Activated T-cell treated with anti-CD3 and anti-CD28 coated beads, Interleukin-2, amount 50 U/mL, for 72 hours (primary cell): Measurements from ENCODE around the gene PTGDS. TPM values are rescaled to one million over a fixed set of nuclear protein-coding genes. Genes with fewer than 3 reads are reported as not detected.

Experiments
- ATAC-seq, 2 donors: fragments of 150-1000 bp; cut with Tn5 transposase; replicated peaks in 1 of 2; 2 replicates each; pipeline ENCODE4 v1.10.0; 2021; ENCODE audit warnings: moderate library complexity in 2 of 2, mild to moderate bottlenecking in 1 of 2
- DNase-seq, 2 donors: peaks; one replicate each; pipeline ENCODE4 v3.0.0; 2021 to 2022; ENCODE audit warnings: mixed read lengths in 1 of 2
- H3K27ac Mint-ChIP-seq: one replicate; pipeline ENCODE4 v1.8.0; 2022; ENCODE audit warnings: mild to moderate bottlenecking, moderate library complexity, mixed read lengths
- H3K27me3 Mint-ChIP-seq: one replicate; pipeline ENCODE4 v1.8.0; 2022; ENCODE audit warnings: low read depth, mixed read lengths
- H3K36me3 Mint-ChIP-seq, 2 donors: one replicate each; pipeline ENCODE4 v1.8.0; 2022; ENCODE audit warnings: mixed read lengths in 2 of 2, mild to moderate bottlenecking in 1 of 2; ENCODE audit not compliant: insufficient read depth in 2 of 2
- H3K4me1 Mint-ChIP-seq: one replicate; pipeline ENCODE4 v1.8.0; 2022; ENCODE audit warnings: low read depth, mixed read lengths
- H3K4me3 Mint-ChIP-seq, 2 donors: one replicate each; pipeline ENCODE4 v1.8.0; 2022; ENCODE audit warnings: mild to moderate bottlenecking in 2 of 2, mixed read lengths in 2 of 2, moderate library complexity in 2 of 2
- H3K9me3 Mint-ChIP-seq, 2 donors: one replicate each; pipeline ENCODE4 v1.8.0; 2022; ENCODE audit warnings: mixed read lengths in 2 of 2
- total RNA-seq, 2 donors: library from RNA; stranded (reverse); gene quantifications; one replicate each; pipeline ENCODE4 v1.2.3, GENCODE V29; 2022

The PTGDS gene
- total RNA-seq, 2 donors from 2014 or later = not detected

DNA sequence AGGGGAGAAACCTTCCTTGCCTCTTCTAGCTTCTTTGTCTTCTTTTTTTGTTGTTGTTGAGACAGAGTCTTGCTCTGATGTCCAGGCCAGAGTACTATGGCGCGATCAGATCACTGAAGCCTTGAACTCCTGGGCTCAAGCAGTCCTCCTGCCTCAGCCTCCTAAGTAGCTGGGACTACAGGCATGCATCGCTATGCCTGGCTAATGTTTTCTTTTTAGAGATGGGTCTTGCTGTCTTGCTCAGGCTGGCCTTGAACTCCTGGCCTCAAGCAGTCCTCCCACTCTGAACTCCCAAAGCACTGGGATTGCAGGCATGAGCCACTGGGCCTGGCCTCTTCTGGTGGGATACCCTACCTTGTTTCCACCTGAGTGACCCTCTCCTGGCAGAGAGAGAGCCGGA lies 11.6 kb downstream of the PTGDS start:
- H3K4me1 Mint-ChIP-seq = peaks cover 13% of the 10 kb centered on the region
- DNase-seq = no peak
- H3K27me3 Mint-ChIP-seq = peaks cover 10% of the 10 kb centered on the region
- no peaks in the 10 kb centered on the region for H3K36me3 Mint-ChIP-seq
- no peaks in the 10 kb centered on the region for H3K9me3 Mint-ChIP-seq
- H3K27ac Mint-ChIP-seq = no peak overlapping the region
- ATAC-seq = no peak
- no peak overlapping the region for H3K4me3 Mint-ChIP-seq

DNA sequence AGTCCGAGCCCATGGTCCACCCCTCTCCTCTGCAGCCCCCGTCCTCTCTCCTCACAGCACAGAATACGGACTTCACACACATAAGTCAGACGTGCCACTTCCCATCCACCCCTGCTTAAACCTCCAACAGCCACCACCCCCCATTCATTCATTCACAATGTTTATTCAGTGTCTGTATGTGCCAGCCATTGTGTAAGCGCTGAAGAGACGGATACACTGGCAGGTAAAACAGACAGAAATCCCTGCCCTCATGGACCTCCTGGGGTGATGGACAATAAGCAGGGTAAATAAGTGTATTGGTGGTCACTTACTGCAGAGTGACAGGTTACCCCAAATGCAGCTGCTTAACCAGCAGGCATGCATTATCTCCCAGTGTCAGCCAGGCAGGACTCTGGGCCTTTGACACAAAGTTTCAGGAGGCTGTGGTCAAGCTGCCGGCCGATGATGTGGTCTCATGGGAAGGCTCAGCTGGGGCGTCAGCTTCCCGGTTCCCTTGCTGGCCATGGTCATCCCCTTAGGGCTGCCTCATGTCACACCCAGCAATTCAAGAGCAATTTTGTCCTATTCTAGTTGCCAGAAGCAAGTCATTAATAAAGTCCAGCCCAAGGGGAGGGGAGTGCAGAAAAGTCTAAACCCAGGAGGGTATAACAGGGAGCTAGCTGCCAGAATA lies 13.1 kb downstream of the PTGDS start:
- peaks cover 5% of the 10 kb centered on the region for H3K27me3 Mint-ChIP-seq
- peaks cover 15% of the 10 kb centered on the region for H3K4me1 Mint-ChIP-seq
- peak overlapping the region in 1 of 2 donors; percentile 11 for H3K4me3 Mint-ChIP-seq
- ATAC-seq = no peak
- H3K36me3 Mint-ChIP-seq = no peaks in the 10 kb centered on the region
- peak overlapping the region; percentile 26 for H3K27ac Mint-ChIP-seq
- no peaks in the 10 kb centered on the region for H3K9me3 Mint-ChIP-seq
- no peak for DNase-seq

DNA sequence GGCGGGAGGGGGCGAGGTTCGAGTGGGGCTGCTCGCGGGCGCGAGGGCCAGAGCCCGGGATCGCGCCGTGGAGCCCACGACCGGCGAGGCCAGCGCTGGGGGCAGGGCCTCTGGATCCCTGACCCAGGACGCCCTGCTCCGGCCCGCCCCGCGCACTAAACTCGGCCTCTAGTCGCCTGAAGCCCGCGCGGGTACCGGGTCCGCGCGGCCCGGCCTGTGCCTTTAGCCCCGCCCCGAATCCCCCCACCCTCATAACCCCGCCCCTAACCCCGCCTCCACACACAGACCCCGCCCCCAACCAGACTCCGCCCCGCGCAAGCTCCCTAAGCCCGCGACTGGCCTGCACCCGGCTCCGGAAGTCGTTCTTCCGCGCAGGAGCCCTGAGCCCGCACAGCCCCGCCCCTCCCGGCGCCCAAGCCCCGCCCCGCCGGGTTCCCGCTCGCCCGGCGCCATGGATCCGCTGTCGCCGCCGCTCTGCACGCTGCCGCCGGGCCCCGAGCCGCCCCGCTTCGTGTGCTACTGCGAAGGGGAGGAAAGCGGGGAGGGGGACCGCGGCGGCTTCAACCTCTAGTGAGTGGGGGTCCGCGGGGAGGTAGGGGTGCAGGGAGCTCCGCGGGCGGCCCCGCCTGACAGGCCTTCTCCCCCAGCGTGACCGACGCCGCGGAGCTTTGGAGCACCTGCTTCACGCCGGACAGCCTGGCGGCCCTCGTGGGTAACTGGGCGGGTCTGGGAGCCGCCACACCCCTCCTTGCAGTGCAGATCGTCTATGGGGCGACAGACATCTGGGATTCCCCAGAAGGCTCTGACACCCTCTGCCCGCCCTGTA lies 14.9 kb downstream of the PTGDS start, which contains the start of gene PAXX:
TSS of gene PAXX (plus strand) at position 430 of the 826 bp plus-strand sequence. CDS start at position 452, 22 bp downstream.
- H3K4me3 Mint-ChIP-seq = peak within 1 kb of the TSS; percentile 85 to 88

DNA sequence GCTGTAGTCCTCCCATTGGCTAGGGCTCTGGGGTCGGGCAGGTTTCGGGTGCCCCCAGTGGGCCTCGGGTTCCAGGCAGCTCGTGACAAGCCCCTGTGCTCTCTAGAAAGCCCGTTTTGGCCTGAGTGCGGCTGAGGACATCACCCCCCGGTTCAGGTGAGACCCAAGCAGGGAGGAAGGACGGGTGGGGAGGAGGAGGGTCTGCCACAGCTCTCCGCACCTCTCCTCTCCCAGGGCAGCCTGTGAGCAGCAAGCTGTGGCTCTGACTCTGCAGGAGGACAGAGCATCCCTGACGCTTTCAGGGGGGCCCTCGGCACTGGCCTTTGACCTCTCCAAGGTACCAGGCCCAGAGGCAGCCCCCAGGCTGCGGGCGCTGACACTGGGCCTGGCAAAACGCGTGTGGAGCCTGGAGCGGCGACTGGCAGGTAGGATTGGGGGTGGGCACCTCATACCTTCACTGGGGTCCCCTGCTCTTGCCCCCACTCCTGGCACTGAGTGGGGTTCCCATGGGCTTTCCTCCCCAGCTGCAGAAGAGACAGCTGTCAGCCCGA lies 15.6 kb downstream of the PTGDS start:
- H3K27me3 Mint-ChIP-seq = peaks cover 4% of the 10 kb centered on the region
- H3K36me3 Mint-ChIP-seq = no peaks in the 10 kb centered on the region
- no peaks in the 10 kb centered on the region for H3K9me3 Mint-ChIP-seq
- ATAC-seq (no peak), DNase-seq (no peak)
- H3K27ac Mint-ChIP-seq = no peak overlapping the region
- peak overlapping the region; percentile 85 to 88 for H3K4me3 Mint-ChIP-seq
- peaks cover 29% of the 10 kb centered on the region for H3K4me1 Mint-ChIP-seq

More for the DNA sequence above, 14.9 kb downstream of the PTGDS start, which contains the start of gene PAXX:
- peak; percentile 90 to 93 for ATAC-seq
- Mint-ChIP-seq H3K27ac (peak within 1 kb of the TSS; percentile 54), H3K4me1 (peaks cover 22% of the 10 kb centered on the region), H3K27me3 (no peaks in the 10 kb centered on the region), H3K36me3 (no peaks in the 10 kb centered on the region), H3K9me3 (no peaks in the 10 kb centered on the region)
- DNase-seq = peak; percentile 96 to 99

DNA sequence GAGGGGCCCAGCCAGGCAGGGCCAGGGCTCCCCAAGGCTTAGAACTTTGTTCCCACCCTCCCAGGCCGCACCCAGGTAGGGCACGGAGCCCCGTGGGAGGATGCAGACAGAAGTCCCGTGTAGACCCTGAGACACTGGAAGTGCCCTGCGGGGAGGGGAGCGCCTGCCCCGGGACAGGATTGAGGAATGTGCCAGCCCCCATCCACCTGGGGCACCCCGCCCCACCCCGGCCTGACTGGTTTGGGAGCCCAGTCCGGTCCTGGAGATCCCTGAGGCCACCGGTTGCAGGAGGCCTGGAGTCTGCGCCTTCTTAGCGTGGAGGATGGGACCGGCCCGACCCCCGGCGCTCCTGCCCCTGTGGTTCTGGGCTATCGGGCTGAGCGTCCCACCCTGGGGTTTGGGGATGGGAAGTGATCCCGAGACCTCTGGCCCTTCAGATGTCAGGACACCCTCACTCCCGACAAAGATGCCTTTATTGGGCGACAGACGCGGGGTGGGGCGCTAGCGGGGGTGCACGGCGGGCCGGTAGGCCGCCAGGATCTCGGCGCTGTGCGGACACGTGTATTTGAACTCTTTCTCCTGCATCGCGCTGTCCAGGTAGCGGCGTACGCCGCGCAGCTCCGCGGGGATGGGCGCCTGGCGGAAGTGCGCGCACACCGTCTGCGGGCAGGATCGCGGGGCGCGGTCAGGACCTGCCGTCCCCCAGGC lies 17.0 kb downstream of the PTGDS start:
- no peak for ATAC-seq
- H3K27ac Mint-ChIP-seq = no peak overlapping the region
- H3K9me3 Mint-ChIP-seq = no peaks in the 10 kb centered on the region
- no peaks in the 10 kb centered on the region for H3K36me3 Mint-ChIP-seq
- no peak for DNase-seq
- peak overlapping the region; percentile 85 to 88 for H3K4me3 Mint-ChIP-seq
- peaks cover 43% of the 10 kb centered on the region for H3K4me1 Mint-ChIP-seq
- H3K27me3 Mint-ChIP-seq = peaks cover 10% of the 10 kb centered on the region

DNA sequence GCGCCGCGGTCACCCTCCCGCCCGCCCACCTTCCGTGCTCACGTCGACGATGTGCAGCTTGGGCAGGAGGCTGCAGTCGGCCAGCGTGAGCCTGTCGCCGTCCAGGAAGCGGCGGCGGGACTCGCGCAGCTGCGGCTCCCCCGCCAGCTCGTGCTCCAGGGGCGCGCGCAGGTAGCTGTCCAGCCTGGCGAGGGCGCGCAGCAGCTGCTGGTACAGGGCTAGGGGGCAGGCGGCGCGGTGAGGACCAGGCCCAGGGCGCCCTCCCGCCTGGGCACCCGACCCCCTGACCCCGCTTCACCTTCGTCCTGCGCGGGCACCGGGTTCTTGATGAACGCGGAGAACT lies 17.6 kb downstream of the PTGDS start:
- Mint-ChIP-seq H3K4me3 (no peak overlapping the region), H3K27ac (no peak overlapping the region)

DNA sequence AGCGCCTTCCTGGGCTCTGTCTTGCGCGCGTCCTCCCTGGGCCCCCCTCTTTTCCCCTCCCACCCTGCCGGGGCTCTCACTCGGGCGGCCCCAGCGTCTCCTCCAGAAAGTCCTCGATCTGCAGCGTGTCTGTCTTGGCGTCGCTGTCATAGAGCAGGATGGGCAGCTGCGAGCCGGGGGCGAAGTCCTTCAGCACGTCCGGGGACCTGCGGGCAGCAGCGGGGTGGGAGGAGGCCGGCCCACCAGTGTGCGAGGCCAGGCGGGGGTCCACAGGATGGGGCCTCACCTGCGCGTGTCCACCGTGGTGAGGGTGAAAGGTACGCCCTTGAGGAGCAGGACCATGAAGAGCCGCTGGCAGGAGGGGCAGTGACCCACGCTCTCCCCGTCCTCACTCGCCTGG lies 18.1 kb downstream of the PTGDS start:
- no peak overlapping the region for H3K4me3 Mint-ChIP-seq
- H3K27me3 Mint-ChIP-seq = peaks cover 10% of the 10 kb centered on the region
- ATAC-seq (no peak), DNase-seq (no peak)
- H3K9me3 Mint-ChIP-seq = no peaks in the 10 kb centered on the region
- H3K27ac Mint-ChIP-seq = no peak overlapping the region
- H3K4me1 Mint-ChIP-seq = peaks cover 51% of the 10 kb centered on the region
- H3K36me3 Mint-ChIP-seq = no peaks in the 10 kb centered on the region

More for the DNA sequence above, 17.6 kb downstream of the PTGDS start:
- H3K4me1 Mint-ChIP-seq = peaks cover 46% of the 10 kb centered on the region
- H3K9me3 Mint-ChIP-seq = no peaks in the 10 kb centered on the region
- peaks cover 10% of the 10 kb centered on the region for H3K27me3 Mint-ChIP-seq
- H3K36me3 Mint-ChIP-seq = no peaks in the 10 kb centered on the region
- DNase-seq (no peak), ATAC-seq (no peak)

DNA sequence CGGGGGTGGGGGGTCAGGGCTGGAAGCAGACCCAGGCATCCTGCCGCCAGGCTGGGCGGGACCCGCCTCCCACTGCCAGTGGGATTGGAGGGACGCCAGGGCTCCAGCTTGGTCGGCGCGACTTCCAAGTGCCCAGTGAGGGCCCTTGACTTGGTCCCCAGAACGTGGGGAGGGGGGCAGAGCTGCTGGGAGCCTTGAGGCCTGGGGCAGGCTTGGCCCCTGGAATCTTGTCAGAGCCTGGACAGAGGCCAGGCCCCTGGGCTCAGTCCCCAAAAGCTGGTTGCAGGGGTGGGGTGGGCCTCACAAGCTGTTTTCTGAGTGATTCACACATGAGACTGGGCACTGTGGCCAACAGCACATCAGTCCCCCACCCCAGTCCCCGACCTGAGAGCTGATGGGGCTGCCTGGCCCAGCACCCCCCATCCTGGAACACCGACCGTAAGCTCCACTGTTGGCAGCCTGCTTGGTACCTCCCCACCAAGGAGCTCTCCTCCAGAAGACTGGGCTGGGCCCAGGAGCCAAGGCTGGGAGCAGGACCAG lies 18.5 kb downstream of the PTGDS start:
- H3K4me1 Mint-ChIP-seq = peaks cover 56% of the 10 kb centered on the region
- peak overlapping the region; percentile 49 to 52 for H3K4me3 Mint-ChIP-seq
- H3K9me3 Mint-ChIP-seq = no peaks in the 10 kb centered on the region
- DNase-seq (no peak), ATAC-seq (no peak)
- H3K27me3 Mint-ChIP-seq = peaks cover 10% of the 10 kb centered on the region
- H3K27ac Mint-ChIP-seq = no peak overlapping the region
- no peaks in the 10 kb centered on the region for H3K36me3 Mint-ChIP-seq

DNA sequence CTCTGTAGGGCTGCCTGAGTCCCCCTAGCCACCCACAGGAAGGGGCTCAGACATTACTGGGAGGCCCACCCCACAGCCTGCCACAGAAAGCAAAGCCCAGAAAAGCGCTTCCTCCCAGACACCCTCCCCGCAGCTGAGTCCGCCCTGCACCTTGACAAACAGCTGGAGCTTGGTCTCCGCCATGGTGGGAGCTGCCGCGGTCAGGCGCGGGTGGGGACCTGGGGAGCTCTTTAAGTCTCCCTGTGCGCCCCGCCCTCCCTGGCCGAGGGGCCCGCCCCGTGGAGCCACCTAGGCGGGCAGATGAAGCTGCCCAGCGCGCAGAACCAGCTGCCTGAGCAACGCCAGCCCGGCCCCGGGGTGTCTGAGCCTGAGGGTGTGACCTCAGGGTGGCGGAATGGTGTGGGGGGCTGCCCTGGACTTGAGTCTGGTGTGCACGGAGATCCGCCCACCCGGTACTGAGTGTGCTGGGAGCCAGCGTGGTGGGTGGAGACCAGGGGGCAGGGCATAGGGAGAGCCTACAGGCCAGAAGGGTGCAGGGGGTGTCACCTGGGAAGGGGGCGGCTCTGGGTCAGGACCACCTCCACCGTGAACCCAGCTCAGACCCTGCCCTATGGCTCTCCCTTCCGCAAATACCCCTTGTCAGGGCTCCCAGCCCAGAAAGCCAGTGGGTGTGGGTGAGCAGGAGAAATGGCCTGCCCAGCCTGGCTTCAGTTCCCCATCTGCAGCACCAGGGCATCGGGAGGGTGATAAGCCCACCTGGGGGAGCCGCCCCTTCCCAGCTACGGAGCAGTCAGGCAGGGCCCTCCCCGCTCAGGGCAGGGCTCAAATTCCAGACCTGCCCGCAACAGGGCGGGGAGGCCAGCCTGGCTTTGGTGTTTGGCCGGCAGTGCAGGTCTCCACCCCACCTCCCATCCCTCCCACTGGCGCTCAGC lies 19.3 kb downstream of the PTGDS start, which contains the start of gene CLIC3:
TSS of gene CLIC3 (minus strand) at position 208 of the 932 bp plus-strand sequence. CDS start at position 183, 25 bp downstream.
- H3K4me1 Mint-ChIP-seq = peaks cover 53% of the 10 kb centered on the region
- no peak within 1 kb of the TSS for H3K27ac Mint-ChIP-seq
- H3K27me3 Mint-ChIP-seq = peaks cover 10% of the 10 kb centered on the region
- peak within 1 kb of the TSS; percentile 49 to 52 for H3K4me3 Mint-ChIP-seq
- ATAC-seq (no peak), DNase-seq (peak; percentile 35 to 40)
- no peaks in the 10 kb centered on the region for H3K9me3 Mint-ChIP-seq
- H3K36me3 Mint-ChIP-seq = no peaks in the 10 kb centered on the region

DNA sequence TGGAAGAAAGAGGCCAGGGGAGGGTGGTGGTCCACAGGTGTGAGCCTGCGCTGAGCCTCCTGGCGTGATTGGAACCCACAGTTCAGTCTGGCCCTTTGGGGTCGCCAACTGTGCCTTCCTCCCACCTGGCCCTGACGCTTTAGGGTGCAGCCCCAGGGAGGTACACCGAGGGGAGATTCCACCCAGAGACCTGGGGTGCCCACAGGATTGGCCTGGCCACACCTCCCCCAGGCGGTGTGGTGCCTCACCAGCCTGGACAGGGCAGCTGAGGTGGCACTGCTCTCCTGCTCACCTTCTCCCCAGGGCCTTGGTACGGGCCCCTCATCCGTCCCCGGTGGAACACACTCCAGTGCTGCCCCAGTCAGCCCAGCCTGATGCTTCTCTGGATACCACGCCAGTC lies 20.1 kb downstream of the PTGDS start:
- DNase-seq (no peak), ATAC-seq (no peak)
- no peak overlapping the region for H3K27ac Mint-ChIP-seq
- H3K27me3 Mint-ChIP-seq = peaks cover 10% of the 10 kb centered on the region
- peak overlapping the region; percentile 53 for H3K4me3 Mint-ChIP-seq
- H3K4me1 Mint-ChIP-seq = peaks cover 51% of the 10 kb centered on the region
- no peaks in the 10 kb centered on the region for H3K9me3 Mint-ChIP-seq
- no peaks in the 10 kb centered on the region for H3K36me3 Mint-ChIP-seq

DNA sequence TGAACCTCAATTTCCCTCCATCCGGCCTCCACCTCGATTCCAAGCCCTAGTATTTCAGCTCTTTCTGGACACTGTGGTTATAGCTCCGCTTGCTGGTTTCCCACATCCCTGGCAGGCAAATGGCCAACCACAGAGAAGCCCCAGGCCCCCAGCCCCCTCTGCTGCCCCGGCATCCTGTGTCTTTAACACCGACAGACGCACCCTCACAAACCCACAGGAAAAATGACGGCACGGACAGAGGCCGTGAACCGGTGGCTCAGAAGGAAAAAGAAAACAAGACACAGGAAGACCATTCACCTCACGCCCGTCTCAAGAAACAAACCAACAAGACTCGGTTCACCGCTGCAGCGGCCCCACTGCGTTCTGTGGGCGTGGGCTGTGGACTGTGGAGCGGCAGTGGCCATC lies 20.5 kb downstream of the PTGDS start:
- DNase-seq (no peak), ATAC-seq (no peak)
- no peak overlapping the region for H3K27ac Mint-ChIP-seq
- H3K4me1 Mint-ChIP-seq = peaks cover 51% of the 10 kb centered on the region
- H3K9me3 Mint-ChIP-seq = no peaks in the 10 kb centered on the region
- peaks cover 10% of the 10 kb centered on the region for H3K27me3 Mint-ChIP-seq
- peak overlapping the region; percentile 53 for H3K4me3 Mint-ChIP-seq
- H3K36me3 Mint-ChIP-seq = no peaks in the 10 kb centered on the region
